Fibroblast of mammary gland (primary cell): ENCODE results near the gene HIRIP3.
"Not testable (repeated sequence)": the region's sequence is repeated elsewhere in the genome, so short reads cannot be mapped to it uniquely, and the experiment has no call there.

ENCODE experiments used
- DNase-seq: peaks from one replicate; pipeline ENCODE4 v3.0.0-alpha.2; 2010; ENCODE audit warnings: low read depth
- H3K4me3 ChIP-seq: 2 replicates; pipeline ENCODE4 v1.5.1; 2011; ENCODE audit warnings: low read depth, mild to moderate bottlenecking, low read length, moderate library complexity; ENCODE audit not compliant: control insufficient read depth
- CTCF ChIP-seq: conservative IDR thresholded peaks from 2 replicates; pipeline ENCODE4 v1.5.1; 2011; ENCODE audit warnings: low read depth, low read length, inconsistent platforms; ENCODE audit not compliant: control insufficient read depth, insufficient read depth

HIRIP3 gene

GRCh38 chr16:30016555-30017276 lies 21.3 kb upstream of the HIRIP3 start:
- DNase-seq = no peak
- no peak overlapping the region for H3K4me3 ChIP-seq
- no peak for TF ChIP-seq CTCF

- not testable (repeated sequence) for DNase-seq, H3K4me3 ChIP-seq
Measured at GRCh38 chr16:30015450-30015849, 20.0 kb upstream of the HIRIP3 start.

- H3K4me3 ChIP-seq, DNase-seq: not testable (repeated sequence)
Measured at GRCh38 chr16:30012598-30012997, 17.2 kb upstream of the HIRIP3 start.

GRCh38 chr16:30011714-30012504 lies 16.5 kb upstream of the HIRIP3 start:
- no peak for TF ChIP-seq CTCF
- DNase-seq = no peak
- H3K4me3 ChIP-seq = no peak overlapping the region

- no peak for TF ChIP-seq CTCF
- no peak for DNase-seq
- H3K4me3 ChIP-seq = peak within 1 kb of the TSS; percentile 19
Measured at GRCh38 chr16:30010844-30011713, 15.7 kb upstream of the HIRIP3 start, which contains the start of gene DOC2A. Gene DOC2A (minus strand): TSS chr16:30011027. CDS start chr16:30010222, 805 bp downstream.

GRCh38 chr16:30009990-30010843 lies 14.8 kb upstream of the HIRIP3 start:
- no peak overlapping the region for H3K4me3 ChIP-seq
- no peak for TF ChIP-seq CTCF
- DNase-seq = no peak

- DNase-seq = no peak
- no peak for TF ChIP-seq CTCF
- no peak overlapping the region for H3K4me3 ChIP-seq
Measured at GRCh38 chr16:30009085-30009862, 13.9 kb upstream of the HIRIP3 start.
